Psoas muscle (tissue), 8 donors: Measurements from ENCODE around the gene PURA. TPM values are rescaled to one million over a fixed set of nuclear protein-coding genes. Genes with fewer than 3 reads are reported as not detected.
A peak's percentile ranks its signal among the peaks of the same experiment; 100 is the strongest.

Experiments used
- ATAC-seq, 4 donors: fragments of 200-7000 bp; cut with Tn5 transposase; one replicate each; pipeline ENCODE4 v1.9.1; 2020; ENCODE audit warnings: moderate library complexity in 3 of 4, mild to moderate bottlenecking in 2 of 4
- DNase-seq, 2 donors: peaks; one replicate each; pipeline ENCODE4 v3.0.0-alpha.2; 2020
- H3K27ac ChIP-seq: fragments of 200-600 bp; one replicate; pipeline ENCODE4 v1.8.0; 2022
- H3K27me3 ChIP-seq, 3 donors: fragments of 200-600 bp in 1 of 3; one replicate each; pipeline versions ENCODE4 v1.6.1 to v1.8.0; 2013 to 2022; ENCODE audit warnings: low read length in 2 of 3, mild to moderate bottlenecking in 2 of 3, moderate library complexity in 1 of 3; ENCODE audit not compliant: insufficient read depth in 3 of 3
- H3K36me3 ChIP-seq, 2 donors: fragments of 200-600 bp in 1 of 2; one replicate each; pipeline versions ENCODE4 v1.6.1 to v1.8.0; 2013 to 2022; ENCODE audit warnings: low read depth in 1 of 2, mild to moderate bottlenecking in 1 of 2, moderate library complexity in 1 of 2; ENCODE audit not compliant: insufficient read depth in 1 of 2
- H3K4me1 ChIP-seq: fragments of 200-600 bp; one replicate; pipeline ENCODE4 v1.8.0; 2022
- H3K4me3 ChIP-seq: fragments of 200-600 bp; one replicate; pipeline ENCODE4 v1.8.0; 2022; ENCODE audit warnings: mild to moderate bottlenecking
- H3K9me3 ChIP-seq: fragments of 200-600 bp; one replicate; pipeline ENCODE4 v1.8.0; 2022
- CTCF ChIP-seq: fragments of 200-600 bp; IDR thresholded peaks from one replicate; pipeline ENCODE4 v1.8.0; 2022; ENCODE audit warnings: antibody characterized with exemption
- WGBS, 3 donors: extraction: QIAGEN DNeasy Blood & Tissue Kit; methylation state at CpG; one replicate each; pipeline versions ENCODE4 v1.1.6 to v1.1.7; 2013; 5-methylcytosine and 5-hydroxymethylcytosine counted together
- intact Hi-C, 2 donors: fragments of 100-400 bp; cut with DNase I; formaldehyde crosslinking; loops; one replicate each; pipeline versions ENCODE4 v1.11.0 to v1.14.2; 2022
- polyA plus RNA-seq, 3 donors: library from polyadenylated mRNA; stranded (reverse); fragments of 200-250 nt; gene quantifications; one replicate each; pipeline ENCODE4 v1.2.3, GENCODE V29; 2013
- total RNA-seq, 4 donors: library from RNA; stranded (reverse); fragmentation: NEBNext Ultra II Directional in 2 of 4; extraction: Animal tissue kit (Norgen Biotek cat#: 25700) in 2 of 4; gene quantifications; one replicate each; pipeline versions ENCODE4 v1.2.1 to v1.2.4, GENCODE V29; 2021 to 2023
- donor health status: healthy with polysubstance abuse.
- donor health status: DM: no; HTN: no; CAD: no; lungs with moderate emphysema.
- donor health status: Bipolar disorder and iron deficiency.
- donor health status: healthy.
- donor health status: DM: yes; HTN: yes; CAD: no.
- donor health status: DM: no; HTN: no; CAD: no.
- donor health status: DM: no; HTN: no; CAD: no.
- donor health status: DM: yes; HTN: yes; CAD: no.

PURA gene
- total and polyA plus RNA-seq, 7 donors: 3.2 to 20.4 (median 11.8) TPM

DNA sequence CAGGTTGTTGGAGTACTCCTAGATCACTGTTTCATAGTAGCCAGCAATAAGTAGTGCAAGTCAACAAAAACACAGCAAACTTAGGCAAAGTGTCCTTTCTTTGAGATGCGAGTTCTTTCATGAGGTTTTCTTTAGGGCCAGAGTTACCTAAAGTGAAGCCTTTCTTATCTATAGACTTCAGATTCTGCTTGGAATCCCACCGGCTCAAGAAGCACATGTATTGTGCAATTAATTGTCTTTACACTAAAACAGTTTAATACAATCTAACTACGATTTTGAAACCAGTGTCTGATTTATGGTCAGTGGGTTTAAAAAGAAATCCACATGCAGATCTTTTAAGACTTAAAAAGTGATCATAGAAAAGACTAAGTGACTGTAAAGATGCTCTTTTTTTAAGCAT lies 3.6 kb downstream of the PURA start:
- peak overlapping the region; percentile 73 for H3K4me3 ChIP-seq
- intact Hi-C loops: no loop called here
- DNase-seq: no peak
- no peak for TF ChIP-seq CTCF
- H3K9me3 ChIP-seq: no peaks in the 10 kb centered on the region
- H3K27ac ChIP-seq: no peak overlapping the region
- no peak for ATAC-seq
- peaks cover 57% of the 10 kb centered on the region for H3K4me1 ChIP-seq
- H3K27me3 ChIP-seq: no peaks in the 10 kb centered on the region
- 68 to 77% (median 70%) methylated on average over 3 of the region's 3 CpGs for WGBS, 3 donors
- no peaks in the 10 kb centered on the region for H3K36me3 ChIP-seq

DNA sequence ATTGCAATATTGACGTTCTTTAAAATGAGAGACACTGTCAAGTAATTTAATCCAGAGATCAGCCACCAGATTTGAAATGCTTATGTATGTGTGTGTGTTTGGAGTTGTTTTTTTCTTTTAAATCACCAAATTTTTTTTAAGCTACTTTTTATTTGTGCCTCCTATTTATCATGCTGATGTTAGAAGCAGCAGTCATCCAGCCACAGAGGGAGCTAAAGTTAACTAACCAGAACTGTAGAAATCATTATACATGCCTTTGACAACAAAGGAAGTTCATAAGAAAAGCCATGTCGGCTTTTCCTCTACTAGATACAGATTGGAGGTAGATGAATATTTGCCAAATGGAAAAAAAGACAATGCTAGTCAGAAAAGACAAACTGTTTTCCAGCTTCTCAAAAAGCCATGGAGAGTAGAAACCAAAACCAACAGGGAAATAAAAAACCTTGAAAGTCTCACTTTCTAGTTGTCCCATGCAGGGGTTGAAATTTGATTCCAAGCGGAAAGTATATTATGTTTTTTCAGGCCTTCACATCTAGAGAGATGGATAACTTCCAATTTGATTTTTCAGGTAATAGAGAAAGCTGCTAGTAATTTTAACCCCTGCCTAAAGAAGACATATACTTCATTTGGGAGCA lies 4.5 kb downstream of the PURA start:
- no peak for DNase-seq
- Histone ChIP-seq H3K27me3 (no peaks in the 10 kb centered on the region), H3K27ac (no peak overlapping the region), H3K4me3 (no peak overlapping the region), H3K4me1 (peaks cover 55% of the 10 kb centered on the region), H3K36me3 (no peaks in the 10 kb centered on the region), H3K9me3 (no peaks in the 10 kb centered on the region)
- ATAC-seq: no peak
- 62 to 67% (median 62%) methylated on average over 3 of the region's 3 CpGs for WGBS, 3 donors
- TF ChIP-seq CTCF: no peak
- intact Hi-C loops: no loop called here

- Histone ChIP-seq H3K36me3 (no peaks in the 10 kb centered on the region), H3K27ac (no peak within 1 kb of the TSS), H3K4me1 (peaks cover 30% of the 10 kb centered on the region), H3K9me3 (no peaks in the 10 kb centered on the region), H3K27me3 (no peaks in the 10 kb centered on the region), H3K4me3 (no peak within 1 kb of the TSS)
- WGBS, 3 donors: 97% methylated on average over 4 of the region's 4 CpGs
- TF ChIP-seq CTCF: no peak
- intact Hi-C loops: no loop called here
- ATAC-seq (no peak), DNase-seq (no peak)
Measured at GRCh38 chr5:140125637-140126036, 11.7 kb downstream of the PURA start, which contains the start of gene IGIP. IGIP (plus strand) TSS chr5:140125937; CDS start chr5:140128477, 2,540 bp downstream.

DNA sequence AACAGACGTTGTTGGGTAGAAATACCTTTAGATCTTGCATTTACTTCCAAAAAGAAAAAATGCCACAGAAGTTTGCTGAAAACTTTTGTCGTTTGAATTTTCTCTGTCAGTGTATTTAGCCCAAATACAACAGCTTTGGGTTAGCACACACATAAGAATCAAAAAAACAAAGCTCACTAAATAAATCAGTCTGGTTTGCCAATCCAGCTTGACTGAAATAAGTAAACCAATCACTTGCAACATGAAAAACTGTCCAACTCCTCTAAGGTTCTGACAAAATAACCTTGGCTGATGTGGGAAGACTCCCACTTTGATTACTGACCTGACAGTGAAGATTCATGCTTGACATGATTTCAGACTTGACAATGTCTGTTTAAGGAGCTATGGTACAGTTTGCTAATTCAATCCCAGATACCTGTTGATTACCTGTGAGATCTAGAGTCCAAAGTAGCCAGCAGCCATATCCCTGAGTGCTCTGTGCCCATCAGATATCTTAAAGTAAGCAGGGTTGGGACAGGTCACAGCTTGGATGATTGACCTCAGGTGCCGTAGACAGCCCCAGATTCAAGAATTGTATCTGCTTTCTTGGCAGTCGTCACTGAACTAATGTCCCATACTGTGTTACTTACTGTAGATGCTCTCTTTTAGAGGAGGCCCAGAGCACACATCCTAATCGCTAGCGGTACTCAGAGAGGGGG lies 12.6 kb downstream of the PURA start:
- WGBS, 3 donors: 83 to 87% (median 84%) methylated on average over 6 of the region's 6 CpGs
- Histone ChIP-seq H3K36me3 (no peaks in the 10 kb centered on the region), H3K27me3 (no peaks in the 10 kb centered on the region), H3K4me1 (peaks cover 31% of the 10 kb centered on the region), H3K4me3 (no peak overlapping the region), H3K9me3 (no peaks in the 10 kb centered on the region), H3K27ac (no peak overlapping the region)
- no peak for DNase-seq
- TF ChIP-seq CTCF: no peak
- no peak for ATAC-seq
- intact Hi-C loops: no loop called here
